Measurements from ENCODE around the gene PLLP. TPM values are rescaled to one million over a fixed set of nuclear protein-coding genes. Genes with fewer than 3 reads are reported as not detected.

PLLP gene, protein sequence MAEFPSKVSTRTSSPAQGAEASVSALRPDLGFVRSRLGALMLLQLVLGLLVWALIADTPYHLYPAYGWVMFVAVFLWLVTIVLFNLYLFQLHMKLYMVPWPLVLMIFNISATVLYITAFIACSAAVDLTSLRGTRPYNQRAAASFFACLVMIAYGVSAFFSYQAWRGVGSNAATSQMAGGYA
- 1 to 10 TPM in 8 of 10 donors, under 1 TPM in 2; 0.55 to 2.4 (median 1.2) TPM for polyA plus RNA-seq (ENCODE audit: insufficient read length in 10 of 10)
- long read RNA-seq, donor 1: 0 reads
- long read RNA-seq, donor 2: 0 reads
- long read RNA-seq, donor 3: 0 reads
- long read RNA-seq, donor 4: 0 reads
- long read RNA-seq, donor 5: 0 reads
- long read RNA-seq, donor 6: 0 reads
- long read RNA-seq, donor 7, partial matches to known transcripts: 45 of 45 reads
- long read RNA-seq, donor 7, other reads (novel, unspliced or antisense): 0 of 45 reads
- long read RNA-seq, donor 8, partial matches to known transcripts: 0 of 2 reads
- long read RNA-seq, donor 8, other reads (novel, unspliced or antisense): 0 of 2 reads
- long read RNA-seq, donor 9: 0 reads

- DNase-seq: peak in 2 of 3 donors; percentile 40 to 79
Measured at GRCh38 chr16:57284209-57284951, at the start of gene PLLP. PLLP (minus strand) TSS chr16:57284672; CDS start chr16:57284540, 132 bp downstream.

DNA sequence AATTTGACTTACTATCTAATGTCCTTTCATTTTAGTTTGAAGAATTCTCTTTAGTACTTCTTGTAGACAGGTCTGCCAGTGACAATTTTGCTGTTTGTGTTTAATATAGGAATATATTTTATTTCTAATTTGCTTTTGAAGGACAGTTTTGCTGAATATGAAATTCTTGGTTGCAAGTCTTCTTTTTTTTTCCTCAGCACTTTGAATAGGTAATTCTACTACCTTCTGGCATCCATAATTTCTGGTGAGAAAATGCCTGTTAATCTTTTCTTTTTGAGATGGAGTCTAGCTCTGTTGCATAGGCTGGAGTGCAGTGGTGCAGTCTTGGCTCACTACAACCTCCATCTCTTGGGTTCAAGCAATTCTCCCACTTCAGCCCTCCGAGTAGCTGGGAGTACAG, 48.9 kb upstream of the PLLP start:
- DNase-seq: no peak

DNA sequence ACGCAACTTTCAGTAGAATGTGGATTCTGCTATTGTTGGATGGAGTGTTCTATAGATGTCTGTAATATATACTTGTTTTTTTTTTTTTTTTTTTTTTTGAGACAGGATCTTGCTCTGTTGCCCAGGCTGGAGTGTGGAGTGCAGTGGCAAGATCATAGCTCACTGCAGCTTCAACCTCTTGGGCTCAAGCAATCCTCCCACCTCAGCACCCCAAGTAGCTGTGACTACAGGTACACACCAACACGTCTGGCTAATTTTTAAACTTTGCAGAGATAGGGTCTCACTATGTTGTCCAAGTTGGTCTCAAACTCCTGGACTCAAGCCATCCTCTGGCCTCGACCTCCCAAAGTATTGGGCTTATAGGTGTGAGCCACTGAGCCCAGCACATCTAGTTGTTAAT, 46.9 kb upstream of the PLLP start:
- DNase-seq: no peak

GRCh38 chr16:57329718-57330327, 45.4 kb upstream of the PLLP start:
- no peak for DNase-seq

DNA sequence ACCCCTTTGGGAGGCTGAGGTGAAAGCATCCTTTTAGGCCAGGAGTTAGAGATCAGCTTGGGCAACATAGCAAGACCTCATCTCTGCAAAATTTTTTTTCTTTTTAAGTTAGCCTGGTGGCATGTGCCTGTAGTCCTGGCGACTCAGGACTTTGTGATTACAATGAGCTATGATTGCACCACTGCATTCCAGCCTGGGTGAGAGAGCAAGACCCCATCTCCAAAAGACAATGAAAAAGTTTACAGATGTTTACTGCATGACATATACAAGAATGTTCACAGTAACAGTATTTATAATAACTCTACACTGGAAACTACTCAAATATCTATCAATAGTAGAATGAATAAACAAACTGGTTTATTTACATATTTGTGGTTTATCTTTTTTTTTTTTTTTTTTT, 41.0 kb upstream of the PLLP start:
- DNase-seq: no peak

DNA sequence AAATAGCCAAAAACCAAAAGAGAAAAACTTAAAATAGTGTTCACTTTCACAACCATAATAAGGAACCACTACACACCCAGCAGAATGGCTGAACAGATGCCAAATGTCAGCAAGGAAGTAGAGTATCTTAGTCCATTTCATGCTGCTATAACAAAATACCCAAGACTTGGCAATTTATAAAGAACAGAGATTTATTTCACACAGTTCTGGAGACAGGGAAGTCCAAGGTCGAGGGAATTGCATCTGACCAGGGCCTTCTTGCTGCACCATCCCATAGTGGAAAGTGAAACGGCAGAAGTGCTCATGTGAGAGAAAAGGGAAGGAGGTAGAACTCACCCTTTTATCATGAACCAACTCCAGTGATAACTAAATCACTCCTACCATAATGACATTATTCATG, 40.3 kb upstream of the PLLP start:
- DNase-seq: no peak

DNA sequence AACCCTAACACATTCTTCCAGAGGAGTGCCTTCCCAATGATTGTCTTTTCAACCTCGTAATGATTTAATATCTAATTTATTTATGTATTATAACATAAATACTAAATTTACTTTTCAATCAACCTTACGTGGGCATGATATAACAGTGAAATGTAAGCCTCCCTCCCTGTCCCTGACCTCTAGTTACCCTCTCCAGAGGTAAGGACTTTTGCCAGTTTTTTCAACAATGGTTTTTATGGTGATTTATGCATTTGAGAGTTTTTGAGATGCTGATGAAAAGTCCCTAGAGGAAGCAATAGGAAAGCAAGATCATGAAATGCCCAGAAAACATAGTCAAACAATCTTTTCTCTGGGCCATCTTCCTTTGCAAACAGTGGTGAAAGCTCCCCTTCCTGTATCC, 35.2 kb upstream of the PLLP start:
- DNase-seq: no peak

DNA sequence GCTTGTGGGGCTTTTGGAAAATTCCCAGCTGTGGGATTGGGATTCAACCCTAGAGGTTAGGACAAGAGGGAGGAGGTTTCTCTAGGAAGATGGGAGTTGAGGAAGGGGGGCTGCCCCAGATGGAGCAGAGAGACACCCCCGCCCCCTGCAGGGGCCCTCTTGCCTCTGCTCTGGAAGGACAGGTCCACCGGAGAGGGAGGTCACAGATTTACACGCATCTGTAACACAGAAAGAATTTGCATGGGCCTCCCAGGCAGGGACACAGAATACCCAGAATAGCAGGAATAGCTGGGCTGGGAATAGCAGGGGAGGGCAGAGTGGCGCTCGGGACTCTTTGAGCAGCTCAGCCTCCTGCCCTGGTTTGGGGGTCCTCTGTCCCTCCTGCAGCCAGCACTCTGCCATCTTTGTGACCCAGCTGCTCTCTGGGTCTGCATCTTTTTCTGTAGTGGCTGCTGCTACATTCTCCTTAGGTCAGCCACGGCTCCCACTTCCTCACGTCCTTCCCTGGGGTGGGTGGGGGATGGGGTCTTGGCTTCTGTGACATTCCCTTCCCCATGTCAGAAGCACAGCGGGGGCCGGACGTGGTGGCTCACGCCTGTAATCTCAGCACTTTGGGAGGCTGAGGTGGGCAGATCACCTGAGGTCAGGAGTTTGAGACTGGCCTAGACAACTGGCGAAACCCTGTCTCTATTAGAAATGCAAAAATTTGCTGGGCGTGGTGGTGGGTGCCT, 33.9 kb upstream of the PLLP start:
- DNase-seq: peak in 1 of 3 donors; percentile 27

DNA sequence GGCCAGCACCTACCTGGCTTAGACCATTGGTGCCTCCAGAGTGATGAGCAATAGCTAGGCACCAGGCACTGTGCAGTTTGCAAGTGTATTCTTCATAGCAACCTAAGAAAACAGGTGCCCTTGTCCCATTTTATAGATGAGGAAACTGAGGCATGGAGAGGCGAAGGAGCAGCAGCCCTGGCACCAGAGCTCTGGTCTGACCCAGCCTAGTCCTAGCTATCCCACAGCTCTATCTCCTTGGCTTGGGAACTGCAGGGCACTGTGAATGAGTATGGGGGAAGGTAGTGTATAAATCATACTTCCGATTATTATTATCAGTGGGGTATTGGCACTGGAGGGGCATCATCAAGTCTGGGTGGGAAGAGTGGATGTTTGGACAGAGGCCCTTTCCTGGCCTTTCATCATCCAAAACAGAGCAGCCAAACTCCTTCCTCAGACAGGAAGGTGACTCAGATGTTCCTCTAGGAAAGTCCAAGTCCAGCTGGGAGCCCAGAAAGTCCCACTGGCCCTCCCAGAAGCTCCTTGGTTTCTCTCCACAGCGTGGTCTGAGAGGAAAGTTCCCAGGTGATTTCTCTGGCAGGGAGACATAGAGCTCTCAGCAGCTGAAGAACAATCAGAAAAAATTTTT, 32.0 kb upstream of the PLLP start:
- peak in 2 of 3 donors; percentile 52 to 68 for DNase-seq

DNA sequence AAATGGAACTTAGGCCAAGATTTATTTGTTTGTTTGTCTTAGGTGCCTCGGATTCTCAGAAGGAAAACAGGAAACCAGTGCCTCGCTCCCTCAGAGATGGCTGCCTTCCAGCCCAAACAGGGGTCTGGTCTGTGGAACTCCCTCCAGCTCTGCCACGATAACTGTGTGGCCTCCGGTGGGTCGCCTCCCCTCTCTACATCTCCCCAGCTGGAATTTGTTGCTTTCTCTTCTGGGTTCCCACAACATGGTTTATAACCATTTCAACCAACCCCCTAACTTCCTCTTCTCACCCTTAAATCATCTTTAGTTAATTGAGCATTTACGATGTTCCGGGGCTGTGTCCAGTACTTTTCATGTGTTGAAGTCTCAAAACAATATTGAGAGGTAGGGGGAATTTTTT, 30.9 kb upstream of the PLLP start:
- no peak for DNase-seq

GRCh38 chr16:57314161-57314785, 29.8 kb upstream of the PLLP start:
- DNase-seq: no peak

GRCh38 chr16:57313509-57313908, 29.0 kb upstream of the PLLP start:
- no peak for DNase-seq

DNA sequence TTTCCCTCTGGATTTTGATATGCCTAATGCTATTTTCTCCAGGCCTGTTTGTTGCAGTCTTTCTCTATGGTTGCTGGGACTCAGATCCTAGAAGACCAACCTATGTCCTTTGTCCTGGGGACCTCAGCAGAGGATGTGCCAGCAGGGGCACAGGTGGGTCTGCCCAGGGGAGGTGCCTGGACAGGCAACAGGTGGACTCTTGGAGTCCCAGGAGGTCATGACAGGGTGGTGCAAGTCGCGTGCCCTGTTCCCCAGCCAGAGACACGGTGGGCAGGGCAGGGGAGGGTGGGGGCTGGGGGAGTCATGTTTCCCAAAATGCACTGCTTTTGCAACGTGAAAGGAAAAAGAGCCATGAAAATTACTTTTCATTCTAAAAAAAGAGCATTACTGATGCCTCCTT, 26.3 kb upstream of the PLLP start:
- DNase-seq: no peak

- no peak for DNase-seq
Measured at GRCh38 chr16:57308041-57308440, 23.6 kb upstream of the PLLP start.

- no peak for DNase-seq
Measured at GRCh38 chr16:57307365-57307764, 22.9 kb upstream of the PLLP start.

GRCh38 chr16:57306676-57307341, 22.3 kb upstream of the PLLP start:
- DNase-seq: no peak

DNA sequence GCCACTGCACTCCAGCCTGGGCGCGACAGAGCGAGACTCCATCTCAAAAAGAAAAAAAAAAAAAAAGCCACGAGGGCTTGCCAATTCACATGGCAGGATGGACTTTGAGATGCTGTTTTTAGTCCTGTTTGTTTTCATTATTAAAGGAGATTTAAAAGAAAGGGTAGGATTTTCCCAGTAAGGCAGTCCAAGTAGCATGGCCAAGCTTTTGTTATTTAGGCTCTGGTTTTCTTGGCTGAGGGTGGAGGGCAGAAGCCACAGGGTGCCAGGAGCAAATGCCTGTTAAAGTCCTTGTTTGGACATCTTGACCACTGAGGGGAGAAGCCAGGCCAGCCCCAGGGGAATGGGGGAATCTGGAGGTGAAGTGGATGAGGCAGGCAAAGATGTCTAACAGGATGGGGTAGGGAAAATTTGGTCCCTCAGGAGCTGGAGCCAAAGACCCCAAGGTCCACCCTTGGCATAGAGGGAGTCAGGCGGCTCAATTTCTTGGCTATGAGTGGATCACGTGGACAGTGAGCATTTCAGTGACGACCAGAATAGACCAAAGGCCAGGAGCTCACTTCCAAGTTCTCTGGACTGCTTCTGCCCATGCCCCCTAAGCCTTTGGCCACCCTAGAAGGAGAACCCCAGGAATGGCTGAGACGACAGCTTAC, 20.8 kb upstream of the PLLP start:
- DNase-seq: no peak

- DNase-seq: no peak
Measured at GRCh38 chr16:57304169-57305061, 19.9 kb upstream of the PLLP start.

DNA sequence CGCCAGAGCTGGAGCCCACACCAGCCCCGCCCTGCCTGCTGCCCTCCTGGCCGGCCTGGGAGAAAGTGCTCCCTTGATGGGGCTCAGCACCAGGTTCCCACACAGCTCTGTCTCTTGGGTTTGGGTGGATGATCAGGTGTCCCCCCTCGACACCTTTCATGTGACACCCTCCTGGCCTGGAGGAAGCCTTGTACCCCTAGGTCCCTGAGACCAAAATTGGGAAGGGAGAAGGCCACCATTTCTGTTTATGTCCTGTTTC, 19.4 kb upstream of the PLLP start:
- DNase-seq: no peak

All from muscle of back (tissue), 13 donors.